SKM-1 treated with dmso at 0.1 percent for 144 hours (cell line): ENCODE measurements around the gene PFDN1.

Experiments
- DNase-seq: peaks from one replicate; lab custom pipeline; 2025; ENCODE audit not compliant: unreplicated experiment; lab: John Stamatoyannopoulos, UW

PFDN1 gene

DNA sequence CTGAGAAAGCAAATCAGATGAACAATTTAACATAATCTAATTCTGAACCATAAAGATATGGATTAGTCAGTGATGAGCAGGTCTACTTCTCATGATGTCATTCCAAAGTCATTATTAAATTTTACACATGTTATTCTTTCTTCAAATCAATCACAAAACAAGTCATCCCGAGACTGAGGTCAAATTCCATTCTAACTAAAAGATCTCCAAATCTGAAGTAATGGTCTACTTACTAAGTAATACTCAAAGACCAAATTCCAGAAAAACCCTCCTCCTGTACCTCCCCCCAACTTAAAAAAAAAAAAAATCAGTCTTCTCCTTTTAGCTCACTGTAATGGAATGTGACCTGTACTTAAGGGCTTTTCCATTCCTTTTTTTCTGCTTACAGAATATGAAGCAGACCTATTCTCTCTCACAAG lies 4.7 kb downstream of the PFDN1 start:
- DNase-seq = no peak

DNA sequence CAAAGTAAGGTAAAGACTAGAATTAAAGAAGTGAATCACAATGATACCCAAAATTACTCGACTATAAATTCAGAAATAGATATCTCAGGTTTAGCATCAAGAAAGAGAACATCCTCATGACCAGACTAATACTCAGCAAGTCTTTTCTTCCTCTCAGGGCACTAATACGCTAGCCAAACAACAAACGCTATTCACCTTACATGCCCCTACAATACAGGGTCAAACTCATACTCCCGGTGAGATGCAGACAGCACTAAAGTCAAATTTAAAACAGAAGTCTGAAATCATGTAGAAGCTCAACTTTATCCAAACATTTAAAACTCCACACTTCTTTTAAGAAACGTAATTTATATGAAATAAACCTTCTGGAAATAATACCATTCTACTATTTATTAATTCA lies 5.6 kb downstream of the PFDN1 start:
- DNase-seq = no peak

DNA sequence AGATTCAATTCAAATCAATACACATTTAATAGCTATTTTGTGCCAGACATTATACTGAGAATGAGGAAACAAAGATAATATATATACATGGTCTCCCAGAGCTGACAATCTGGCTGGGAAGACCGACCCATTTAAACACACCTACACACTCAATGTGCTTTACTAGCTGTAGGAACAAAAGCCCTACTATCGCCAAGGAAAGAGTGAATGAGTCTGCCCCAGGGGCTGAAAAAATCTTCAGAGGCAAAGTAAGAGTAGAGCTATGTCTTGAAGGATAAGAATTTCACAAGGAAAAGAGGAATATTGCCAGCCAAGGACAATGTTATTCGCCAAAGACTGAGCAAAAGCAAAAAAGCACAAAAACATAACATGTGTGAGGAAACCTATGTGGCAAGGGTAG lies 6.6 kb downstream of the PFDN1 start:
- no peak for DNase-seq

DNA sequence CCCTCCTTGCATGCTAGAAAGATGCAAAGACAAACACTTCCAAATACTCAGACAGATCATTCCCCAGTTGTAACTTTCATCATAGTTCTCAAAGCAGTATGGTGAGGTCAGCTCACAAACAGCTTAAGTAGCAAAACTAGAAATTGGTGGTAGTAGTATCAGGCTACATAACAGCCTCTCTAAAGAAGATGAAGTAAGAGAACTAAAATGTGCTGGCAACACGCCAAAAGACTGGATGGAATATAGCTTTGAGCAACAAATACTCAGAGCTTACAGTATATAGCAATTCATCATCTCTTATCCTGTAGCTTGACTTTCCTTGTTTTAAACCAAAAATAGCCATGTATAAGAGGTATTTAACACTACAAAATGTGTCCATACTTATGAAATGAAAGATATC lies 7.5 kb downstream of the PFDN1 start:
- peak; percentile 6 for DNase-seq

DNA sequence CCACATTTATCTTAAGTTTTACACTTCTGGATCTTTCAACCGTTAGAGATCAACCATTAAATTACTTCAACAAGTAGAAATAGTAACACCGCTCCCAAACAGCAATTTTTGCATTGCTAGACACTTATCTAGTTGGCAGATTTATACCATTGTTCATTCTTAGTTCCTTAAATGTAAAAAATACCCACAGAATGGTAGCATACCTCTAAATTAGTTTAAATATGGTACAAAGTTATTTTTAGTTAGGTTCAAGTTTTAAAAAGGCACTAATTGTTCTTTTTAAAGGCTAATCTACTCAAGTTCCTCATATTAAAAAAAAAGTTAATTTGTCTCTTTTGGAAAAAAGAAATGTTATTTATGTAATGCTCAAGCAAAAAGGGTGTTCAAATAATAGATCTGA lies 8.1 kb downstream of the PFDN1 start:
- DNase-seq = no peak

DNA sequence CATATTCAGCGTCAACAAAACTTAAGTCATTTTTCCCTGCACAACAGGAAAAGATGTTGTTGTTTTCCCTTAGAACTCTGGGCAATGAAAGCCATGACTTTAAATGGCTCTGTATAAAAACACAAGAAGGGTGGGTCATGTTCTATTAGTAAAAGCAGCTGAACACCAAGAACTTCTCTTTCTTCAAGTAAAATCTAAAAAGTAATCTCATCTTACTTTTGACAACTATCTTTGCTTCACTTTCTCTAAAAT lies 9.1 kb downstream of the PFDN1 start:
- DNase-seq = no peak

DNA sequence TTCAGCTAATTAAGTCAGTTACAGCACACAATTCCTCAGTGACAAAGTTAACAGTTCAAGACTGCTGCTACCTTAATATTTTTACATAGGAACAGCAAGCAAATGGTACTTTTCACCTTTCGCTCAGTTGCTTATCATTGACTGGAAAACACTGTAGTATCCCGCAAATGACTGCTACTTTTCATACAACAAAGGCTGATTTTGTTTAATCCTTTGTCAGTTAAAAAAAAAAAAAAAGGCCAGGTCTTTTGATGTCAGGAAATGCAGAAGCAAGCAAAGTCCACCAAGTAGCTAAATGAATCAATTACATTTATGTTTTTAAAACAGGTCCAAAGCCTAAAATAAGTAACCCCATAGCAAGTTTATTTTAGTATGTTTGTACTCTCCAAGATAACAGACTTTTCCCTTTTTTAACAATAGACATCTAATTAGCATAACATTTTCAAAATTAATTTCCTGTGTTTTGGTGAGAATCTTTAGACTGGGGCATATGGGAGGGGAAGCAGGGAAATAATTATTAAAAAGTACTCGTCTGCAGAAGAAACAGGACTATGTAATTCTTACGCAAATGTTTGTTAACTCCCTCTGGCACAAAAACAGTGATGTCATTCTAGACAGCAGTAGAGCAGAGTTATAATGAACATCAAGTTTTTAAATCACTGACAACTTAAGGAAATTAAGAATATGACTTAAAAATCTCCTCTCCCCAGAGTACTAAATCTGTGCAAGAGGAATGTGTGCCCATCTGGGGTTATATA lies 9.6 kb downstream of the PFDN1 start:
- no peak for DNase-seq

DNA sequence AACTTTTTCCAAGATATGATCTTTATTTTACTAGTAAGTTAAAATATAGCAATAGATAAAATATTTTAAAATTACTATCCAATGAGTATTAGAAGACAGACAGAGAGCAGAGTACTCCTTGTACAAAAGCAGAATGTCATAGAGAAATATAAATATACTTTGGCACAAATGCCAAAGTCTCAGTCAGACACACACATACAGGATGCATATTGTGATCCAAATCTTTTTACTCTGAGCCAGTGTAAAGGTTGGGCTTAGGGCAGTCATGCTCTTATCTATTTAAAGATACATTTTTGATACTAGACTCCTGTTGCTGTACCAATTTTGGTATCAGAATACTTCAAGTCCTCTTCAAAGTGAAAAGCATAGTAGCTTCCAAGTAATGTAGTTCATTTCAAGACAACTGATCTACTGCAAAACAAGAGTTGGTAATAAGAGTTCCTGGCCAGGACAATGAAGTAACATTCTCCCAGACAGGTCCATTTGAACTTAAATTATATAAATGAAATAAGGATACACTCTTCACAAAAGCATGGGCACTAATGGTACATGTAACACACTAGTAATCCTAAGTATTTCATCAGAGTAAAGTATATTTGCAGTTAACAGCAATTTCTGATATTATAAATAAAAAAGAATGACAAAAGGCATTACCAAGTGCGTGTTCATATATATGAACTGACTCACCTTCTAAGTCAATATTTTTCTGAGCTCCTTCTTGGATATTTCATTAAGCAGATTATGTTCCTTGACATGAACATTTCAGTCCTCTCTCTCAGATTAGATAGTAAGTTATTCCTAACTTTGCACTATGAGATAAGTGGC lies 10.5 kb downstream of the PFDN1 start:
- DNase-seq = no peak

DNA sequence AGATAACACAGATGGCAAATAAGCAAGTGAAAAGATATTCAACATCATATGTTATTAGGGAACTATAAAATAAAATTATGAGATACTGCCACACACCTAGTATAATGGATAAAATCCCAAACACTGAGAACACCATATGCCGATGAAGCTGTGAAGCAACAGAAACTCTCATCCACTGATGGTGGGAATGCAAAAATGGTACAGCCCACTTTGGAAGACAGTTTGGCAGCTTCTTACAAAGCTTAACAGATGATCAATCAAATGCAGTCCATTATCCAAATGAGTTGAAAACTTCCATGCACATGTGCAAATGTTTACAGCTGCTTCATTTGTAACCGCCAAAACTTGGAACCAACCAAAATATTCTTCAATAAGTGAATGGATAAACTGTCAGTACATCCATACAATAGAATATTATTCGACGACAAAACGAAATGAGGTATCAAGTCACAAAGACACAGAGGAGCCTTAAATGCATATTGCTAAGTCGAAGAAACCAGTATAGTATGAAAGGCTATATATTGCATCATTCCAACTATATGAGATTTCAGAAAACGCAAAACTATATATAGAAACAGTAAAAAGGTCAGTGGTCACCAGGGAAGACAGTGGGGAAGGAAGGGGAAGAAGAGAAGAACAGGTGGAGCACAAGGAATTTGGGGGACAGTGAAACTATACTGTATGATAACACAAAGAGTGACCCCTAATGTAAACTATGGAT lies 14.9 kb downstream of the PFDN1 start:
- no peak for DNase-seq

DNA sequence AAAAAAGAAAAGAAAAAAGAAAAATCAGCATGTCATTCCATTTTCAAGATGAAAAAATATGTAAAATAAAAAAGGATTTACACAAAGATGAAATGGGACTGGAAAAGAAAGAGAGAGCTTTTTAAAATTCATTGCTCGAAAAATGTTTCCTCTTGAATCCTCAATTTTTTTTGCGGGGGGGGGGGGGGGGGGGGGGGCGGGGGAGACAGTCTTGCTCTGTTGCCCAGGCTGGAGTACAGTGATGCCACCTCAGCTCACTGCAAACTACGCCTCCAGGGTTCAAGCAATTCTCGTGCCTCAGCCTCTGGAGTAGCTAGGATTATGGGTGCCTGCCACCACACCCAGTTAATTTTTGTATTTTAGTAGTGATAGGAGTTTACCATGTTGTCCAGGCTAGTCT lies 16.5 kb downstream of the PFDN1 start:
- DNase-seq = no peak

DNA sequence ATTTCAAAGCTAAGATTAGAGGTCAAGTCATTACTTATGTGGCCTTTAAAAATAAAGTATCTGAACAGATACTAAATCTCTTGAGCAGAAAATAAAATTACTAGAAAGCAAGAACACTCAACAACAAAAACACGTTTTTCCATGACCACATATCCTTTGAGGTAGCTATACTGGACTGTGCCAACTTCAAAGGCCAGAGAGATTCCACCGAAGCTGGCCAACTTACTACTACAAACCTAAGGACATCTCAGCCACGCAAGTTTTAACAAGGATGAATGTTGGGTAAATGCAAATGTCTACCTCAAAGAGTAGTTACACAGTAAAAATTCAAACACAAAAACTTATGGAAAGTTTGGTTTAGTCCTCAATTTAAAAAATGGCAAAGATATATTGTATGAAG lies 18.9 kb downstream of the PFDN1 start:
- DNase-seq = no peak

DNA sequence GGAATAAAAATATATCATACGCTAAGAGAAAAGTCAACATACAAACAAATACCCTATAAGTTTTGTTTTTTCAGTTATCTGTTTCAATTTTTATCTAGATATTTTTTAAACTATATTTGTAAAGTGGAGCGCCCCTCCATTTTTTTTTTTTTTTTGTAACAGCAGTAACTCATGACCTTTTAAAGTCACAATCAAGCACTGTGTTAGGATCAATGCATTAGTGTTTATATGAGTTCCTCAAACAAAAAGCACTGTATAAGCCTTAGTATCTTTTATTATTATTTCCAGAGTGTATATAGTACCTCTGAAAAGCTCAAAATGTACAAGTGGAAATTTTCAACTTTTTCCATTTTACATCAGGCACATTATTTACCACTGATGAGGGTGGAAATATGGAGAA lies 20.6 kb downstream of the PFDN1 start:
- no peak for DNase-seq

DNA sequence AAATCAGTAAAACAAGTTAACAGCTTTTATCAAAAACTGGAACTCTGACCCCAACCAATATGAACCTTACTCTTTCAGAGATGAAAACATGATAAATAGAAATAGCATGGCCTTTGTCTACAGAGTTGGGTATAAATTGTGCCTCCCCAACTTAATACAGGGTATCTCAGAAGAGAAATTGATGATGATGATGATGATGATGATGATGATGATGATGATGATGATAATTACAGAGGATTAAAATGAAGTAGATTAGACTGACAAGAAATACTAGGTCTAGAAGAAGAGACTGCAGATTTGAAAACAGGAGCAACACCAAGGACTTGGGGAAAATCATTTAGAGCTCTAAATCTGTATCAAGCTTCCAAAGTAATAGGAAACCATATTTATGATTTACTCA lies 27.1 kb downstream of the PFDN1 start:
- no peak for DNase-seq

DNA sequence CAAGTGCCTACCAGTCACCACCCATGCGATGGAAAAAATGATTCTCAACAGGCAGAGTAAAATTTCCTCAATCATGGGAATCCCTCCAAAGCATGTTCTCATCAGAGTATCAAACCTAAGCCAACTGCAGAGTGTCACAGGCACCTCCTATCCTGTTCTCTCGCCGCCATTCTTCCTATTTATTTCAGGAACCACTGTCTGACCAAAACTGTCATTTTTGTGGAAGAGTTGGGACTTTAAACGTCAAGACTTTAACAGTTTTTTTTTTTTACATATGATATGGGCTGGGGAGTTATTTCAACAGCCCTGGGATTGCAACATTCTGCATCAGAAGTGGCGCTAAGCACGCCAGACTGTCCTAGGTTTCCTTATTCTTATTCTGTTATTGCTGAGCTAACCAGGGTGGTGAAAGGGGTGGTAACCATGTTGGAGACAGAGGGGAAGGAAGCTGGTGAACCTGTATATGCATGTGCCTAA lies 29.5 kb downstream of the PFDN1 start:
- peak; percentile 96 for DNase-seq

DNA sequence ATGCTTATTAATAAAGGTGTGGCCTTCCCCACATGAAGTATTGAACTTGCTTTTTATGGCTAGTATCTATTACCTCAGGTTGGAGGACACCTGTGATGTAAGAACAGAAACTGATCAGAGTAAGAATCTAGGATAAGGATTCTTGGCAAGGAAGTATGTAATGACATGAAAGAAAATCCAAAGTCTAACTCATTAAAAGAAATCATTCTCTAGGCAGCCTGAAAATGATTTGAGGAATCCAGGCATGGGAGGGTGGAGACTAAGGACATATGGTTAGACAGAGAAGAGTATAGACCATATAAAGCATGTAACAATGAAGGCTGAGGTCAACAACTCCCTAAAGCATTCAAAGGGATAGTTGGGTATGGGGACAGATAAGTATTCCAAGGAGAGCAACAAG lies 32.9 kb downstream of the PFDN1 start:
- DNase-seq = no peak

DNA sequence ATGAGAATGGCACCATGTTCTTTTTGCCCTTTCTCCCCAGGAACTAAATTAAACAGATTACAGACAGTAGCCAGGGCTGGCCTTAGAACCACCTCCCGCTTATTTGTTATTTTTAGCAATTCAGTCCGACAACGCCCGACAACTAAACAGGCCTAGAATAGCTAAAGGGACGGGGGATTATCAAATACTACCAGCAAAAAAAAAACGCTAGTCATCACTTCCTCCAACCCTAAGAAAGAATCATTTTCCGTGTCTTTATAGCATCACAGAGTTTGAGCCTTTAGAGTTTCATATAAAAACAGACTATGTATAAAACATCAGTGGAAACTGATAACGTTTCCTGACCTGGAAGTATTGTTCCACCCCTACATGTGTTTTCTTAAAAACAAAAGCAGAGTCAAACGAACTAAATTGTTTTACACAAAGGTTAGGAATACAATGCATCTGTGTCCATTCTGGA lies 35.3 kb downstream of the PFDN1 start:
- no peak for DNase-seq

DNA sequence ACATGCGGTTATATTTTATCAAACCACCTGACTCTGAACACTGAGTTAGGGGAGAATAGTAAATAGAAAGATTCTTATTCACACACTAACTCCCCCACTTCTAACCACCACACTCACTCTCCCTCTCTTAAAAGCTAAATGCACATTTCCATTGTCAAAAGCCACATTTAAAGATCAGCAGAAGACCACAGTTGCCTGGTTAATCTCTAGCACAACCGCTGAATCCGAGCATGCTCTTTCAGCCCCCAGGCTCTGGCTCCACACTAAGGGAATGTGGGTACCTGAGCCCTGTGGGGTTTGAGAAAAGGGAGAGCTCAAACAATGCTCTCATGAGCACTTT lies 35.7 kb downstream of the PFDN1 start:
- no peak for DNase-seq

DNA sequence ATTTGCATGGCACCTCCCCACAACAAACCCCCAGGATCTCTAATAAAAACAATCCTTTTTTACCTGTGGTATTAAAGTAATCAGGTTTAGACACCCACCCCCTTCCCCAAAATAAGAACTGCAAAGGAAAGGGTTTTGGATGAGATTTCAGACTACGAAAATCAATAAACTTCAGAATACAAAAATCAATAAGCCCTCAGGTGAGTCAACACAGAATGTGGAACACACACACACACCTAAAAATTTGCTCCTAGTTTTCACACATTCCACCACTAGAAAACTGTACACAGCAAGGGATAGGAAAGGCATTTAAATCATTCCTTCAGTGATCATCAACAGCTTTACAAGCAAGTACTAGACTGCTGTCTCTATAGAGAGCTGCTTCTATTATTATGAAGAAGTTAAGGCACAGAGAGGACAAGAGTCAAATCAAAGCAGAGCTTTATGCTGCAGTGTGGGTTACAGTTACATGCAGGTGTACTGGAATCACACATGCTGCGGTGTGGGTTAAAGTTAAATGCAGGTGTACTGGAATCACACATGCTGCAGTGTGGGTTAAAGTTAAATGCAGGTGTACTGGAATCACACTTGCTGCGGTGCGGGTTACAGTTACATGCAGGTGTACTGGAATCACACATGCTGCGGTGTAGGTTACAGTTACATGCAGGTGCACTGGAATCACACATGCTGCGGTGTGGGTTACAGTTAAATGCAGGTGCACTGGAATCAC lies 36.3 kb downstream of the PFDN1 start:
- no peak for DNase-seq

DNA sequence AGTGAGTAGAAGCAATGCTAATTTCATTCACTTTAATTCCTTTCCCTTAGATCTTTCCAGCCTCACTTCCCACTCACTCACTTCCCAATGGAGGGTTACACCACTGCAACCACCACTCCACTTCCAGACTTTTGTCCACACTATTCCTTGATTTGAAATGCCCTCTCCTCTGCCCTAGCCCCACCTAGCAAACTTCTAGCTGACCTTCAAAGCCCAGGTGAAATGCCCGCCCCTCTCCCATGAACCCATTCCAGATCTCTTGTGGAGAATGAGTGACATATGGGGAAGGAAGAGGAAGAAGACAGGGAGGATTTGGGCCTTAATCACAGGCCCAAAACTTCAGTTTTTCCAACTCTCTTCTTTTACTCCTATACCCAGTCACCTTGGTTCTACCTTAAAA lies 37.1 kb downstream of the PFDN1 start:
- no peak for DNase-seq

DNA sequence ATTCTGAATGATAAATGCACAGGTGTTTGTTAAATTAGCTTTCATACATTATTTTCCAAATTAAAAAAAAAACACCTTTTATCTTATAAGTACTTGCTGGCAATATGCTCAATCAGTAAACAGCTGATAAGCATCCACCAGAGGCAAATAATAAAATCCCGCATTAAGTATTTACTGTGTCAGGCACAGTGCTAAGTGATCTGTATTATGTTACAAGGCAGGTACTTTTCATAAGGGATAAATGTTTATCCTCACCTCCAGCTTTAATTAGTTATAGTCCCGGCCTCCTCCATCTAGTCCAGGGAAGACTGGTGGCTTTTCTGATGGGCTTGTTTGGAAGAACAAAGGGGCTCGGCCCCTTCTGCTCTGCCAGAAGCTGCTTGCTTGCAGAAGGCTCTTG lies 40.1 kb downstream of the PFDN1 start:
- no peak for DNase-seq

DNA sequence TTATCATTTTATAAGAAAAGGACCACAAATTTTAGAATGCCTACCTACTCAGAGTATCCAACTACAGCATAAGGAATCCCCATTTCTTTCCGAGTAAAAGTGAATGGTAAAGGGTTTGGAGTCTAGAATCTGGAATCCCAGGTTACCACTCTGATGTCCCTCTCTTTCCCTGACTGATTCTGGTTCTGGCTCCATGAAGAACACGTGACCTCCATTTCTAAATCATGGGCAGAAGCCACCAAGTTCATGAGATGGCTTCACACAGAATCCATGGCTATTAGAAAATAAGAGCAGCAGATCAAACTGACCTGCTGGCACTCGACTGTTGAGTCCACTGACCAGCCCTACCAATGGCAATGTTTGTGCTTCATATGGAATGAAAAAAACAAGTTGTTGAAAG lies 40.7 kb downstream of the PFDN1 start:
- DNase-seq = no peak
